CD14-positive monocyte (primary cell): ENCODE data around the gene NSUN7. TPM values are rescaled to one million over a fixed set of nuclear protein-coding genes. Genes with fewer than 3 reads are reported as not detected.

Experiments
- DNase-seq, 3 donors: peaks; one replicate each; pipeline ENCODE4 v3.0.0-alpha.2; 2011 to 2022
- H2AFZ ChIP-seq: 2 replicates; pipeline ENCODE4 v1.6.0; 2012; ENCODE audit warnings: mild to moderate bottlenecking, low read depth, low read length, inconsistent platforms; ENCODE audit not compliant: insufficient read depth, poor library complexity, severe bottlenecking
- H3K27ac ChIP-seq, 2 donors: 1 replicate in 1 of 2; 2 replicates in 1 of 2; pipeline ENCODE4 v1.5.1; 2012 to 2013; ENCODE audit warnings: low read length in 2 of 2, control low read depth in 1 of 2, inconsistent platforms in 1 of 2, low read depth in 1 of 2, mild to moderate bottlenecking in 1 of 2
- H3K27me3 ChIP-seq, 2 donors: one replicate each; pipeline versions ENCODE4 v1.6.0 to v1.6.1; 2011 to 2013; ENCODE audit warnings: low read length in 2 of 2; ENCODE audit not compliant: control insufficient read depth in 2 of 2, insufficient read depth in 2 of 2
- H3K36me3 ChIP-seq, 2 donors: replicated peaks in 1 of 2; 1 replicate in 1 of 2; 2 replicates in 1 of 2; pipeline versions ENCODE4 v1.5.1 to v1.6.1; 2012 to 2013; ENCODE audit warnings: low read length in 2 of 2, control low read depth in 1 of 2, inconsistent platforms in 1 of 2, mild to moderate bottlenecking in 1 of 2; ENCODE audit not compliant: insufficient read depth in 2 of 2, control insufficient read depth in 1 of 2
- H3K4me1 ChIP-seq, 2 donors: 1 replicate in 1 of 2; 2 replicates in 1 of 2; pipeline versions ENCODE4 v1.5.1 to v1.6.1; 2012 to 2013; ENCODE audit warnings: low read length in 2 of 2, control low read depth in 1 of 2, inconsistent platforms in 1 of 2, mild to moderate bottlenecking in 1 of 2, moderate library complexity in 1 of 2; ENCODE audit not compliant: insufficient read depth in 2 of 2, control insufficient read depth in 1 of 2
- H3K4me2 ChIP-seq: replicated peaks from 2 replicates; pipeline ENCODE3; 2012; ENCODE audit warnings: low read length, moderate library complexity, mild to moderate bottlenecking; ENCODE audit not compliant: poor library complexity, severe bottlenecking; ENCODE audit errors: extremely low read depth
- H3K4me3 ChIP-seq, 3 experiments: fragments of 200-600 bp in 1 of 3; sonication (generic) in 1 of 3; replicated peaks in 1 of 3; 1 replicate in 2 of 3; 2 replicates in 1 of 3; pipeline ENCODE4 v1.5.1; 2011 to 2013; ENCODE audit warnings: low read length in 3 of 3, mild to moderate bottlenecking in 3 of 3, control low read depth in 2 of 3, low read depth in 2 of 3, inconsistent platforms in 1 of 3, moderate library complexity in 1 of 3
- H3K79me2 ChIP-seq: 2 replicates; pipeline ENCODE4 v1.6.0; 2012; ENCODE audit warnings: mild to moderate bottlenecking, control low read depth, inconsistent platforms, low read length, moderate library complexity; ENCODE audit not compliant: insufficient read depth
- H3K9ac ChIP-seq: 2 replicates; pipeline ENCODE4 v1.6.0; 2017; ENCODE audit warnings: low read length, mild to moderate bottlenecking; ENCODE audit not compliant: insufficient read depth, poor library complexity, severe bottlenecking
- H3K9me3 ChIP-seq, 2 donors: replicated peaks in 1 of 2; 1 replicate in 1 of 2; 2 replicates in 1 of 2; pipeline versions ENCODE4 v1.5.1 to v1.6.1; 2012 to 2013; ENCODE audit warnings: low read length in 2 of 2, control low read depth in 1 of 2; ENCODE audit not compliant: control insufficient read depth in 1 of 2, insufficient read depth in 1 of 2
- H4K20me1 ChIP-seq: 2 replicates; pipeline ENCODE4 v1.6.0; 2012; ENCODE audit warnings: mild to moderate bottlenecking, low read length, control low read depth, moderate library complexity; ENCODE audit not compliant: insufficient read depth
- H3K27ac Mint-ChIP-seq, 7 donors: one replicate each; pipeline ENCODE4 v1.8.0; 2020; ENCODE audit warnings: mild to moderate bottlenecking in 7 of 7, mixed read lengths in 7 of 7, moderate library complexity in 6 of 7, inconsistent platforms in 2 of 7
- H3K27me3 Mint-ChIP-seq, 3 donors: one replicate each; pipeline ENCODE4 v1.8.0; 2021 to 2022; ENCODE audit warnings: low read depth in 3 of 3, mild to moderate bottlenecking in 3 of 3, mixed read lengths in 3 of 3, moderate library complexity in 3 of 3, inconsistent platforms in 1 of 3
- H3K36me3 Mint-ChIP-seq, 2 donors: one replicate each; pipeline ENCODE4 v1.8.0; 2020; ENCODE audit warnings: mixed read lengths in 2 of 2, inconsistent platforms in 1 of 2, mild to moderate bottlenecking in 1 of 2
- H3K4me1 Mint-ChIP-seq: one replicate; pipeline ENCODE4 v1.8.0; 2020; ENCODE audit warnings: mild to moderate bottlenecking, mixed read lengths
- H3K4me3 Mint-ChIP-seq, 2 donors: one replicate each; pipeline ENCODE4 v1.8.0; 2020; ENCODE audit warnings: mild to moderate bottlenecking in 2 of 2, mixed read lengths in 2 of 2, moderate library complexity in 1 of 2
- H3K9me3 Mint-ChIP-seq, 7 donors: one replicate each; pipeline ENCODE4 v1.8.0; 2020 to 2022; ENCODE audit warnings: mixed read lengths in 7 of 7, mild to moderate bottlenecking in 6 of 7, moderate library complexity in 6 of 7, inconsistent platforms in 2 of 7
- CTCF ChIP-seq: fragments of 200-600 bp; IDR thresholded peaks from one replicate; pipeline ENCODE4 v1.8.0; 2022; ENCODE audit warnings: antibody characterized with exemption, mild to moderate bottlenecking
- WGBS: methylation state at CpG from one replicate; pipeline ENCODE4 v1.1.5; 2013; ENCODE audit warnings: missing lambda C conversion rate; ENCODE audit not compliant: insufficient coverage; 5-methylcytosine and 5-hydroxymethylcytosine counted together
- intact Hi-C, 2 donors: fragments of 100-400 bp; cut with micrococcal nuclease; formaldehyde crosslinking; loops; one replicate each; pipeline versions ENCODE4 v1.15.0 to v1.15.1; 2023
- polyA plus RNA-seq, 3 donors: library from polyadenylated mRNA; depleted of rRNA in 1 of 3; unstranded in 2 of 3; stranded (reverse) in 1 of 3; fragments of 300-500 nt in 2 of 3; fragments of >200 nt in 1 of 3; fragmentation: Illumina TruSeq in 2 of 3; gene quantifications; 1 replicate in 2 of 3; 2 replicates in 1 of 3; pipeline ENCODE4 v1.2.3, GENCODE V29; 2012 to 2021

The NSUN7 gene
- polyA plus RNA-seq, 3 donors, result 0.21 to 0.62 (median 0.57) TPM

DNA sequence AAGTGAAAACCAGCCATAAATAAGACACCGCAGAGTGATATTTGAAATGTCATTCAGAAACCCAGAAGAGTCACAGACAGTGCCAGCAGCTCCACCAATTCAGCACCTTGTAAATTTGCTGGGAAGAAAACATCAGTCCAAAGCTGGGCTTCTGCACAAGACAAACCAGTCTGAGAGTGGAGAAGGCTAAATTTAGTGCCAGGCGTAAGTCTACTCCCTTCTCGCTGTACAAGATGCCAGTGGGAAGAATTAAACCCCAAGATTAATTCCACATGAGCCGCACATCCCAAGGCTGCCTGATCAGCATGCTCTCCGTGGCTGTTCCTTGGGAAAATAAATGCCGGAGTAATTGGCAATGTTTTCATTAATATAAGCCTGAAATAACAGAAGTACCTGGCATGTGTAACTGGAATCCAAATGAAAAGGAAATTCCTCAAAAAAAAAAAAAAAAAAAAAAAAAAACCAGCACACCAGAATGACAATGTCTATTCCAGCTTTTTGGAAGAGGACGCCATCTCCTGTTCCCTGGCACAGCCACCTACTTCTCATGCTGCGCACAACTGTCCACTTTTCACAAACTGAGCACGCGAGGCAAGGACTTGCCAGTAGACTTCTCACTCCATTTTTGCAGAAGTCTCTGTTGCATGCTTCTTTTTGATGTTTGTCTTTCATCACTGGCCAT lies 95.5 kb downstream of the NSUN7 start:
- peaks cover 6 to 10% of the 10 kb centered on the region in 2 donors for H3K4me1 ChIP-seq
- H3K27ac ChIP-seq, result no peak overlapping the region
- H2AFZ ChIP-seq, result no peak overlapping the region
- no peak for TF ChIP-seq CTCF
- WGBS, result 66% methylated on average over 4 of the region's 10 CpGs
- H3K27me3 ChIP-seq, result no peaks in the 10 kb centered on the region
- H3K79me2 ChIP-seq, result no peaks in the 10 kb centered on the region
- no peak overlapping the region for H3K4me3 ChIP-seq
- no peaks in the 10 kb centered on the region for H4K20me1 ChIP-seq
- no peak for DNase-seq
- no peaks in the 10 kb centered on the region for H3K36me3 Mint-ChIP-seq
- H3K9me3 Mint-ChIP-seq, result no peaks in the 10 kb centered on the region
- no peak overlapping the region for H3K4me2 ChIP-seq
- H3K27me3 Mint-ChIP-seq, result no peaks in the 10 kb centered on the region
- intact Hi-C loops, result loop anchor here in 1 of 2 donors (10.0 kb wide), 2 partner anchors 50 to 110 kb away; no protein-coding TSS in a partner anchor
- no peak overlapping the region for H3K9ac ChIP-seq
- no peak overlapping the region for H3K27ac Mint-ChIP-seq
- no peak overlapping the region for H3K4me3 Mint-ChIP-seq
- no peaks in the 10 kb centered on the region for H3K9me3 ChIP-seq
- no peaks in the 10 kb centered on the region for H3K36me3 ChIP-seq
- H3K4me1 Mint-ChIP-seq, result peaks cover 11% of the 10 kb centered on the region

GRCh38 chr4:40846532-40846931 lies 96.8 kb downstream of the NSUN7 start:
- DNase-seq, result no peak
- no peaks in the 10 kb centered on the region for H3K27me3 ChIP-seq
- no peak overlapping the region for H2AFZ ChIP-seq
- no peaks in the 10 kb centered on the region for H3K4me1 ChIP-seq
- H3K36me3 ChIP-seq, result no peaks in the 10 kb centered on the region
- intact Hi-C loops, result loop anchor here in 1 of 2 donors (10.0 kb wide), 2 partner anchors 52 to 112 kb away; no protein-coding TSS in a partner anchor
- H3K4me2 ChIP-seq, result no peak overlapping the region
- peak overlapping the region in 1 of 7 donors; percentile 33 for H3K27ac Mint-ChIP-seq
- H4K20me1 ChIP-seq, result no peaks in the 10 kb centered on the region
- H3K9me3 Mint-ChIP-seq, result no peaks in the 10 kb centered on the region
- H3K9ac ChIP-seq, result no peak overlapping the region
- H3K27me3 Mint-ChIP-seq, result no peaks in the 10 kb centered on the region
- no peak overlapping the region for H3K4me3 Mint-ChIP-seq
- H3K27ac ChIP-seq, result no peak overlapping the region
- H3K36me3 Mint-ChIP-seq, result no peaks in the 10 kb centered on the region
- WGBS, result no CpG with 5 or more reads among the region's 5 CpGs
- H3K9me3 ChIP-seq, result no peaks in the 10 kb centered on the region
- no peak overlapping the region for H3K4me3 ChIP-seq
- no peaks in the 10 kb centered on the region for H3K79me2 ChIP-seq
- peaks cover 1% of the 10 kb centered on the region for H3K4me1 Mint-ChIP-seq
- TF ChIP-seq CTCF, result no peak
